Neural progenitor cell (in vitro differentiated cells): ENCODE measurements around the gene SMARCA1. TPM values are rescaled to one million over a fixed set of nuclear protein-coding genes. Genes with fewer than 3 reads are reported as not detected.

Source experiments
- DNase-seq: peaks from one replicate; pipeline ENCODE4 v3.0.0-alpha.2; 2016; ENCODE audit warnings: low spot score
- H2AFZ ChIP-seq: fragments of 200-600 bp; sonication (generic); replicated peaks from 2 replicates; pipeline ENCODE4 v1.6.1; 2016; ENCODE audit warnings: antibody characterized with exemption
- H3F3A ChIP-seq: fragments of 200-600 bp; sonication (generic); 2 replicates; pipeline ENCODE4 v1.6.1; 2016; ENCODE audit warnings: antibody characterized with exemption, low read depth
- H3K27ac ChIP-seq: fragments of 200-600 bp; sonication (generic); 2 replicates; pipeline ENCODE4 v1.5.1; 2016; ENCODE audit warnings: mild to moderate bottlenecking
- H3K27me3 ChIP-seq: fragments of 200-600 bp; sonication (generic); 2 replicates; pipeline ENCODE4 v1.6.1; 2016; ENCODE audit warnings: mild to moderate bottlenecking, moderate library complexity
- H3K36me3 ChIP-seq: fragments of 200-600 bp; sonication (generic); 2 replicates; pipeline ENCODE4 v1.5.1; 2016
- H3K4me1 ChIP-seq: fragments of 200-600 bp; sonication (generic); 2 replicates; pipeline ENCODE4 v1.6.1; 2016; ENCODE audit warnings: mixed run types
- H3K4me2 ChIP-seq: fragments of 200-600 bp; sonication (generic); 2 replicates; pipeline ENCODE4 v1.6.1; 2016
- H3K4me3 ChIP-seq: fragments of 200-600 bp; sonication (generic); 2 replicates; pipeline ENCODE4 v1.5.1; 2016
- H3K79me2 ChIP-seq: fragments of 200-600 bp; sonication (generic); 2 replicates; pipeline ENCODE4 v1.6.1; 2016; ENCODE audit warnings: low read depth
- H3K9ac ChIP-seq: fragments of 200-600 bp; sonication (generic); 2 replicates; pipeline ENCODE4 v1.6.1; 2016
- H3K9me3 ChIP-seq: fragments of 200-600 bp; sonication (generic); 2 replicates; pipeline ENCODE4 v1.5.1; 2016; ENCODE audit warnings: low read depth
- H4K20me1 ChIP-seq: fragments of 200-600 bp; sonication (generic); 2 replicates; pipeline ENCODE4 v1.6.1; 2016; ENCODE audit warnings: low read depth
- H3K27ac Mint-ChIP-seq: 3 replicates; pipeline ENCODE4 v1.8.0; 2021; ENCODE audit warnings: mixed read lengths
- H3K27me3 Mint-ChIP-seq: 2 replicates; pipeline ENCODE4 v1.8.0; 2022; ENCODE audit warnings: low read depth, mild to moderate bottlenecking, inconsistent platforms, moderate library complexity, mixed read lengths; ENCODE audit not compliant: insufficient read depth
- H3K36me3 Mint-ChIP-seq: 3 replicates; pipeline ENCODE4 v1.8.0; 2021; ENCODE audit warnings: mixed read lengths
- H3K4me1 Mint-ChIP-seq: 3 replicates; pipeline ENCODE4 v1.8.0; 2021; ENCODE audit warnings: mixed read lengths
- H3K4me3 Mint-ChIP-seq: 3 replicates; pipeline ENCODE4 v1.8.0; 2021; ENCODE audit warnings: mild to moderate bottlenecking, moderate library complexity, mixed read lengths
- H3K9me3 Mint-ChIP-seq: 3 replicates; pipeline ENCODE4 v1.8.0; 2020; ENCODE audit warnings: mixed read lengths
- CTCF ChIP-seq: fragments of 200-600 bp; sonication (generic); IDR thresholded peaks from 2 replicates; pipeline ENCODE4 v1.5.1; 2017; ENCODE audit warnings: antibody characterized with exemption, mild to moderate bottlenecking
- EZH2 ChIP-seq: fragments of 200-600 bp; sonication (generic); IDR thresholded peaks from 2 replicates; pipeline ENCODE4 v1.6.1; 2017; ENCODE audit warnings: antibody characterized with exemption, mild to moderate bottlenecking, moderate library complexity
- EZH2phosphoT487 ChIP-seq: fragments of 200-600 bp; sonication (generic); IDR thresholded peaks from 2 replicates; pipeline ENCODE4 v1.6.1; 2017; ENCODE audit warnings: antibody characterized with exemption
- total RNA-seq: library from RNA; depleted of rRNA; stranded (reverse); fragments of >200 nt; gene quantifications from 2 replicates; pipeline ENCODE4 v1.2.3, GENCODE V29; 2015; ENCODE audit warnings: low replicate concordance

The SMARCA1 gene
- total RNA-seq, 1 donor from 2014 or later, result 149 TPM

- Histone ChIP-seq H3K4me3 (no peak overlapping the region), H3K36me3 (peaks cover 8% of the 10 kb centered on the region), H3K27ac (no peak overlapping the region), H3K9ac (no peak overlapping the region), H3K79me2 (no peaks in the 10 kb centered on the region), H3F3A (no peaks in the 10 kb centered on the region), H3K4me1 (no peaks in the 10 kb centered on the region), H2AFZ (no peak overlapping the region), H3K4me2 (no peak overlapping the region), H4K20me1 (no peaks in the 10 kb centered on the region), H3K27me3 (no peaks in the 10 kb centered on the region), H3K9me3 (peaks cover 4% of the 10 kb centered on the region)
- TF ChIP-seq CTCF, result no peak
- TF ChIP-seq EZH2, result no peak
- Mint-ChIP-seq H3K27ac (no peak overlapping the region), H3K4me3 (no peak overlapping the region), H3K36me3 (peaks cover 27% of the 10 kb centered on the region), H3K9me3 (no peaks in the 10 kb centered on the region), H3K4me1 (no peaks in the 10 kb centered on the region), H3K27me3 (no peaks in the 10 kb centered on the region)
- DNase-seq, result no peak
These were observed 38.2 kb upstream of the SMARCA1 start for GRCh38 chrX:129561453-129561852.

DNA sequence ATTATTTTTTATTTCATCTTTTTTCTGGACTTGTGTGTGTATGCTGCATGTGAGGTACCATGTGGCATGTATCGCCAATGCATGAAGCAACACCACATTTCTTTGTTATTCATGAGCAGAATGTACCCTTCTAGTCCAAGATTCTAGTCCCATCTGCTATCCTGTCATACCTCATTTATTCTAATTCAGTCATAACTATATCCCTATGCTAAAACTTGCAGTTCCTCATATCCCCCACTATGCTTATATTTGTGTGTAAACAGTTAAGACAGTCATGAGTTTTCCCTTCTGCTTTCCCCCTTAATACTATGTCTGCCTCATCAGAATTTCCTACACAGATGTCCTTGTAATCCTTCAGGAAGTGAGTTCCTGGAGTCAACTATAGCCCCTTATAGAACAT is 36.5 kb upstream of the SMARCA1 start:
- no peak for DNase-seq
- H3K4me2 ChIP-seq, result no peak overlapping the region
- Mint-ChIP-seq H3K36me3 (peaks cover 22% of the 10 kb centered on the region), H3K9me3 (no peaks in the 10 kb centered on the region), H3K4me1 (no peaks in the 10 kb centered on the region), H3K27ac (no peak overlapping the region), H3K27me3 (no peaks in the 10 kb centered on the region), H3K4me3 (no peak overlapping the region)
- H3K4me3 ChIP-seq, result no peak overlapping the region
- H3K27ac ChIP-seq, result no peak overlapping the region
- peaks cover 4% of the 10 kb centered on the region for H3K9me3 ChIP-seq
- H3K4me1 ChIP-seq, result no peaks in the 10 kb centered on the region
- no peaks in the 10 kb centered on the region for H4K20me1 ChIP-seq
- H3K9ac ChIP-seq, result no peak overlapping the region
- H3K79me2 ChIP-seq, result no peaks in the 10 kb centered on the region
- TF ChIP-seq EZH2, result no peak
- no peak for TF ChIP-seq CTCF
- no peak for TF ChIP-seq EZH2phosphoT487
- H3F3A ChIP-seq, result no peaks in the 10 kb centered on the region
- H3K36me3 ChIP-seq, result peaks cover 8% of the 10 kb centered on the region
- no peak overlapping the region for H2AFZ ChIP-seq
- no peaks in the 10 kb centered on the region for H3K27me3 ChIP-seq

DNA sequence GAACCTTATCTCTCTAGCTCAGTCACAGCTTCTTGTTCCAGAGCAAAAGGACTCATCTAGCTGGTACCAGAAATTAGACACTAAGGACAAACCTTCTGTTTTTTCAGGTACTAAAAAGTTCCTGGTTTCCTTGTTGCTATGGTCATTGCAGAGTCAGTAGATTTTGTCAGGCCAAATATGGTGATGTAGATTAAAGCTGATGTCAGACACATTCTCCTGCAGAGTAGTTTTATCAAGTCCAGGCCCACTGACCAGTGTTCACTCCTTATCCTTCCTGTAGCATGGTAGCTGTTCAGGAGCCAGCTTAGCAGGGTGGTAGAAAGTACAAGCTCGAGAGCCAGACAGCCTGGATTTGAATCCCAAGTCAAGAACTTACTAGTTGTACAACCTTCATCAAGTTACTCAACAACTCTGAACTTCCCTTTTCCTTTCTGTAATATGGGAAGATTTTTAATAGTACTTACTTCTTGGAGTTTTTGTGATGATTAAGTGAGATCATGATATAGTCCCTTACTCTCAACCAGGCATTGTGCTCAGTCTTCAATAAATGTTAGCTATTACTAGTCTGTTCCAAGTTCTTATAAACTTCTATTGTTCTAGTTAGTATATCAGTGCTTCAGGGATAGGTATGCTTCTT is 34.7 kb upstream of the SMARCA1 start:
- no peak overlapping the region for H3K4me3 Mint-ChIP-seq
- H3K4me2 ChIP-seq, result no peak overlapping the region
- peaks cover 19% of the 10 kb centered on the region for H3K36me3 Mint-ChIP-seq
- H3K9me3 Mint-ChIP-seq, result no peaks in the 10 kb centered on the region
- no peaks in the 10 kb centered on the region for H4K20me1 ChIP-seq
- H3K27ac ChIP-seq, result no peak overlapping the region
- no peak overlapping the region for H3K9ac ChIP-seq
- no peak overlapping the region for H2AFZ ChIP-seq
- no peaks in the 10 kb centered on the region for H3K4me1 ChIP-seq
- no peaks in the 10 kb centered on the region for H3K79me2 ChIP-seq
- TF ChIP-seq EZH2phosphoT487, result no peak
- no peak for TF ChIP-seq CTCF
- no peak for TF ChIP-seq EZH2
- no peak for DNase-seq
- no peaks in the 10 kb centered on the region for H3K27me3 ChIP-seq
- H3K4me1 Mint-ChIP-seq, result no peaks in the 10 kb centered on the region
- no peaks in the 10 kb centered on the region for H3F3A ChIP-seq
- no peak overlapping the region for H3K4me3 ChIP-seq
- H3K9me3 ChIP-seq, result peaks cover 4% of the 10 kb centered on the region
- H3K27me3 Mint-ChIP-seq, result no peaks in the 10 kb centered on the region
- no peak overlapping the region for H3K27ac Mint-ChIP-seq
- peaks cover 5% of the 10 kb centered on the region for H3K36me3 ChIP-seq
